NCI-H2171 treated with DMSO at 0.1 percent for 48 hours (cell line): ENCODE measurements around the gene OR51B2.

ENCODE experiments used
- DNase-seq: peaks from one replicate; lab custom pipeline; 2025; lab: John Stamatoyannopoulos, UW

OR51B2 gene

DNA sequence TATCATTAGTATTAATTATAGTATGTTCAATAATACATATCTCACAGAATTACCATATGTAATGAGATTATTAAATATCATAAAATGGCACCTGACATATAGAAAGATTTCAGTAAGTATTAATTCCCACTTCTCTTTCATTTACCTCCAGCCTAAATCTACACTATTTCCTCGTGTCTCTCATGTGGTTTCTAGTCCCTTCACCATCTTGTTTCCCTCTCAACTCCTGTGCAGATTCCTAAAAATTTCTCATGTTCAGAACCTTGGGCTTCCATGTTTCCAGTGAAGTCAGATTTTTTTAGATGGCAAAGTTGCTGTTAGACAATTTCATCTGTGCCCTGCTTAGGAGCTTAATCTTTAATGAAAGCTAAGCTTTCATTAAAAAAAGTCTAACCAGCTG lies 40.2 kb downstream of the OR51B2 start:
- no peak for DNase-seq

DNA sequence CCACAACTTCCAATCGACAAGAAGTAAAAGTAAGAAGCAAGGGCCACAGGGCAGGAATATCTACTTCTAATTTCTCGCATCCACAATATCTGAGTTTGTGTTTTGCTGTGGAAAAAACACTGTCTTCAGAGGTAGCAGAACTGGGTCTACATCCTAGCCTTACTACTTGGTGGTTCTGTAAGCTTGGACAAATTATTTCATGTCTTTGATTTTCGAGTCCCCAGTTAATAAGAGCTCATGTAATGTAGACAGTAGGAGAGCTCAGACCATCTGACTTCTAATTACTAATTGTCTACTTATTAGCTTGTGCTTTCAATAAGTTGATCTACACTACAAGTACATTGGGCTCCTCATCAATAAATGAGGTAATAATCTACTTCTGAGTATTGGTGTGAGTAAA lies 41.0 kb downstream of the OR51B2 start:
- DNase-seq: no peak

- DNase-seq: no peak
These were observed 41.5 kb downstream of the OR51B2 start for GRCh38 chr11:5282628-5283027.

- no peak for DNase-seq
These were observed 42.5 kb downstream of the OR51B2 start for GRCh38 chr11:5281596-5281995.

DNA sequence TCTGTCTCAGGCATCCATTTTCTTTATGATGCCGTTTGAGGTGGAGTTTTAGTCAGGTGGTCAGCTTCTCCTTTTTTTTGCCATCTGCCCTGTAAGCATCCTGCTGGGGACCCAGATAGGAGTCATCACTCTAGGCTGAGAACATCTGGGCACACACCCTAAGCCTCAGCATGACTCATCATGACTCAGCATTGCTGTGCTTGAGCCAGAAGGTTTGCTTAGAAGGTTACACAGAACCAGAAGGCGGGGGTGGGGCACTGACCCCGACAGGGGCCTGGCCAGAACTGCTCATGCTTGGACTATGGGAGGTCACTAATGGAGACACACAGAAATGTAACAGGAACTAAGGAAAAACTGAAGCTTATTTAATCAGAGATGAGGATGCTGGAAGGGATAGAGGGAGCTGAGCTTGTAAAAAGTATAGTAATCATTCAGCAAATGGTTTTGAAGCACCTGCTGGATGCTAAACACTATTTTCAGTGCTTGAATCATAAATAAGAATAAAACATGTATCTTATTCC lies 43.5 kb downstream of the OR51B2 start:
- peak; percentile 22 for DNase-seq

DNA sequence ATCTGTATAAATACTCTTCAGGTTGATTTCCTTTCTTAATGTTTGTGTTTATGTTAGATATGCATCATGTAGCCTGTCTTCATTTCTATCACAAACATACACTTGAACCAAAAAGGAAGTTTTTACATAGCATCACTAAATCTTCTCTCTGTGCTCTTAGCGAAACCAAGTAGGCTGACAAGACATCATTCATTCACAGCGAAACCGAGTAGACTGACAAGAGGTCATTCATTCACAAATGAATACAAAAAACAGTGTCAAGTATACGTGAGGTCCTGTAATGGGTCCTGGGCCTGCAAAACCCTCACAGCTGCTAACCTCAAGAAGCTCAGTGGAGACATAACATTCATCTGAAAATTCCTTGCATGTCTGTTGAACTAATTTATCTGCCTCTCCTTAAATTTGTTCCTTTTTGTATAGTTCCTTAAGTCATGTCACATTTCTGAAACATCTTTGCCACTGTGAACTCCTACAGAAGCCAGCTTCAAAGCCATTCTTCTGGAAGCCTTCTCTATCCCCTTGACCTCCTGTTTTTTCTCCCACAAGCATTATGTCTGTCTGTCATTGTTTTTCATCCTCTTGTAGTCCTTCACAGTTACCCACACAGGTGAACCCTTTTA lies 44.5 kb downstream of the OR51B2 start:
- DNase-seq: no peak

- DNase-seq: no peak
These were observed 46.2 kb downstream of the OR51B2 start for GRCh38 chr11:5277807-5278382.

DNA sequence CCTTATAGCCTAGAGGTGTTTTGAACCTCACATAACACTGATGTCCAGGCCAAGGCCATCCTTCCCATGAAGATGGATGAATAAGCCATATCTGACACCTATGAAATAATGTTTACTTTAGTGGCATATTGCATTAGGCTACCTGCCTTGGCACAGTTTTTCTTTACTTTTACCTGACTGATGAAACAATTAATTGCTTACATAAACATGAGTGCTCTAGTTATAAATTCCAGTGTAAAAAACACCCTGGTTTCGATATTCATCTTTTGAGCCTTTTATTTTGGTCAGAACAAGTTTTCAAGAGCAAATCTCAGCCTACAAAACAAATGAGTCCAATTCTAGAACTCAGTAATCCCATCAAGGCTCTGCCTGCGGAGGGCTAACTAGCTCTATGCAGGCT lies 47.4 kb downstream of the OR51B2 start:
- no peak for DNase-seq

GRCh38 chr11:5275369-5276110 lies 48.6 kb downstream of the OR51B2 start:
- no peak for DNase-seq

DNA sequence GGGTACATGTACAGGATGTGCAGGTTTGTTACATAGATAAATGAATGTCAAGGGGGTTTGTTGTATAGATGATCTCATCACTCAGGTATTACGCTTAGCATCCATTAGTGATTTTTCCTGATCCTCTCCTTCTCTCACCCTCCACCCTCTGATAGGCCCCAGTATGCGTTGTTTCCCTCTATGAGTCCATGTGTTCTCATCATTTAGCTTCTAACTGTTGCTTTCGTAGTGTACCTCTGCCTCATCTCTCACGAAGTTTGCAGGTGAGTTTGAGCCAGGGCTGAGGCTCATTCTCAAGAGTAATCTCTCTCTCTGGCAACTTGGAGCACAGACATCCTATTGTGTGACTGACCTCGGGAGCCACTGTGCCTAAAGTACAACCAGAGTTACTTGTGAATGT lies 49.7 kb downstream of the OR51B2 start:
- no peak for DNase-seq
